WERI-Rb-1 (cell line): ENCODE data around the gene VWA5B1.

Source experiments
- DNase-seq: peaks from one replicate; pipeline ENCODE4 v3.0.0-alpha.2; 2020
- H3K27ac ChIP-seq: fragments of 250-450 bp; sonication (Bioruptor Pico); 2 replicates; pipeline ENCODE4 v1.5.1; 2020; ENCODE audit warnings: mild to moderate bottlenecking, moderate library complexity
- H3K27me3 ChIP-seq: fragments of 250-450 bp; sonication (Bioruptor Pico); 2 replicates; pipeline ENCODE4 v1.5.1; 2021; ENCODE audit warnings: mild to moderate bottlenecking, low read depth, moderate library complexity; ENCODE audit not compliant: insufficient read depth, severe bottlenecking
- H3K36me3 ChIP-seq: fragments of 250-450 bp; sonication (Bioruptor Pico); 2 replicates; pipeline ENCODE4 v1.5.1; 2020; ENCODE audit warnings: mild to moderate bottlenecking, moderate library complexity
- H3K4me3 ChIP-seq: 2 replicates; pipeline ENCODE4 v1.5.1; 2011; ENCODE audit warnings: low read depth, mild to moderate bottlenecking, control low read depth, low read length
- H3K9me3 ChIP-seq: fragments of 250-450 bp; sonication (Bioruptor Pico); 2 replicates; pipeline ENCODE4 v1.5.1; 2021; ENCODE audit warnings: mild to moderate bottlenecking, moderate library complexity; ENCODE audit not compliant: severe bottlenecking
- TF ChIP-seq, protein P1 (sequence below): IDR thresholded peaks from 2 replicates; pipeline ENCODE4 v1.5.1; 2011; ENCODE audit warnings: low read depth, mild to moderate bottlenecking, control low read depth, inconsistent platforms, low read length

Gene VWA5B1

DNA sequence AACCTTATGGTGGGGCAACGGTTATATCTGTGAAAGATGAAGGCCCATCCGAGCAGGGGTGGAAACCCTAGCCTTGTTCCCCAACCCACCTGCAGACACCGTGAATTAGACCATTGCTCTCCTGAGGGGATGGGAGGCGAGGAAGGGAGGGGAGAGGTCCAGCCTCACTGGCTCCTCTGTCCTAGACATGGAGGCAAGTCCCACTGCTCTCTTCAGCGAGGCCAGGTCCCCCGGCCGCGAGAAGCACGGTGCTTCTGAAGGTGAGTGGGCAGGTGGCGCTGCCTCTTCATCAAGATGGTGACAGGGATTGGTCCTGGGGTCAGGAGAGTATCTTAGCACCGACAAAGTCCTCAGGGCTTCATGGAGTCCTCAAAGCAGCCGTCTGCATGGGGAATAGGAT, 59.3 kb downstream of the VWA5B1 start:
- no peaks in the 10 kb centered on the region for H3K9me3 ChIP-seq
- TF ChIP-seq, protein P1, sequence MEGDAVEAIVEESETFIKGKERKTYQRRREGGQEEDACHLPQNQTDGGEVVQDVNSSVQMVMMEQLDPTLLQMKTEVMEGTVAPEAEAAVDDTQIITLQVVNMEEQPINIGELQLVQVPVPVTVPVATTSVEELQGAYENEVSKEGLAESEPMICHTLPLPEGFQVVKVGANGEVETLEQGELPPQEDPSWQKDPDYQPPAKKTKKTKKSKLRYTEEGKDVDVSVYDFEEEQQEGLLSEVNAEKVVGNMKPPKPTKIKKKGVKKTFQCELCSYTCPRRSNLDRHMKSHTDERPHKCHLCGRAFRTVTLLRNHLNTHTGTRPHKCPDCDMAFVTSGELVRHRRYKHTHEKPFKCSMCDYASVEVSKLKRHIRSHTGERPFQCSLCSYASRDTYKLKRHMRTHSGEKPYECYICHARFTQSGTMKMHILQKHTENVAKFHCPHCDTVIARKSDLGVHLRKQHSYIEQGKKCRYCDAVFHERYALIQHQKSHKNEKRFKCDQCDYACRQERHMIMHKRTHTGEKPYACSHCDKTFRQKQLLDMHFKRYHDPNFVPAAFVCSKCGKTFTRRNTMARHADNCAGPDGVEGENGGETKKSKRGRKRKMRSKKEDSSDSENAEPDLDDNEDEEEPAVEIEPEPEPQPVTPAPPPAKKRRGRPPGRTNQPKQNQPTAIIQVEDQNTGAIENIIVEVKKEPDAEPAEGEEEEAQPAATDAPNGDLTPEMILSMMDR, result no peak
- no peaks in the 10 kb centered on the region for H3K36me3 ChIP-seq
- no peak overlapping the region for H3K4me3 ChIP-seq
- H3K27me3 ChIP-seq, result no peaks in the 10 kb centered on the region
- DNase-seq, result no peak
- no peak overlapping the region for H3K27ac ChIP-seq

DNA sequence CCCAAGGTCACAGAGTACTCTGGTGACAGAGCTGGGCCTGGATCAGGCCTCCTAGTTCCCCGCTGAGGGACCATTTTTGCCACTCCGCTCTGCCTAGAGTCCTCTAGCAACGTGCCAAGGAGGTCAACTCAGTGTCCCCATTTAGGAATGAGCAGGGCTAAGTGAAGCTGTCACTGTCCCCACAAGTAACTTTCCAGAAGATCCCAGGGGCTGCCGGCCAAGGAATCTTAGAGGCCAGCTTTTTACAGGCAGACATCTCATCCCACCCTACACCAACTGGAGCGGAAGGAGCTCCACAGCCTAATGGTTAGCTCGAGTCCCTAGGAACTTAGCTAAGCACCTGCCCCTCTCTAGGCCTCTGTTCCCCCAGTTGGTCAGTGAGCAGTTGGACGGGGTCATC, 59.7 kb downstream of the VWA5B1 start:
- Histone ChIP-seq H3K27me3 (no peaks in the 10 kb centered on the region), H3K9me3 (no peaks in the 10 kb centered on the region), H3K4me3 (no peak overlapping the region), H3K36me3 (no peaks in the 10 kb centered on the region), H3K27ac (no peak overlapping the region)
- DNase-seq, result no peak
- TF ChIP-seq, protein P1, result no peak

DNA sequence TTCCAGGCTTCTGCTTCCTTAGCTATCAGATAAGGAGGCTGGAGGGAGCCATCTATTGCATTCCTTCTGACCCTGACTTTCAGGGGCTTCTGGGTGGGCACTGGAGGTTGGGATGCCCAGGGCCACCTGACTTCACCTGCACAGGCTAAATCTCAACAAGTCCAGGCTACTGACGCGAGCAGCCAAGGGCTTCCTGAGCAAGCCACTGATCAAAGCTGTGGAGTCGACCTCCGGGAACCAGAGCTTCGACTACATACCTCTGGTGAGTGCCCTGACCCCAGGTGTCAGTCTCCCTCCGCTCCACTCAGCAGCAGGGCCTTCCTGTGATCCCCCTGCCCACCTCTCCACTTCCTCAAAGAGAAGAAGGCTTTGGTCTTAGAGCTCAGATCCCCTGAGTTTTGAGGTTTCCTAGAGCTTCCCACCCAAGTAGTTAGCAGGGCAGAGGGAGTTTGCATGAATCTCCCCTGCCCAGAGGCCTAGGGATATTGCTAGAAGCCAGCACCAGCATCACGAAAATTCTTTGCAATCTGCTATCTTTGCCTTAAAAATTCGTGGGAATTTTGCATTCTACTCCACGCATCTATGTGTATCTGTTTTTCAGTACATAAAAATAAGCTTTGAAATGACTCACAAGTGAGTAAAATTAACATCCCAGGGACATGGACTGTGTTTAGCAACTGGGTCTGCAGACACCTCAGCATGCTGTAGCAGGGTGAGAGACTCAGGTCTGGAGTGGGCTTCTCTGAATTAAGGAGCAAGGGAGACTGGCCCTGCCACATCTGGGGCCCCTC, 61.4 kb downstream of the VWA5B1 start:
- no peaks in the 10 kb centered on the region for H3K9me3 ChIP-seq
- no peak for DNase-seq
- H3K36me3 ChIP-seq, result no peaks in the 10 kb centered on the region
- TF ChIP-seq, protein P1, result no peak
- no peak overlapping the region for H3K4me3 ChIP-seq
- no peak overlapping the region for H3K27ac ChIP-seq
- H3K27me3 ChIP-seq, result no peaks in the 10 kb centered on the region

DNA sequence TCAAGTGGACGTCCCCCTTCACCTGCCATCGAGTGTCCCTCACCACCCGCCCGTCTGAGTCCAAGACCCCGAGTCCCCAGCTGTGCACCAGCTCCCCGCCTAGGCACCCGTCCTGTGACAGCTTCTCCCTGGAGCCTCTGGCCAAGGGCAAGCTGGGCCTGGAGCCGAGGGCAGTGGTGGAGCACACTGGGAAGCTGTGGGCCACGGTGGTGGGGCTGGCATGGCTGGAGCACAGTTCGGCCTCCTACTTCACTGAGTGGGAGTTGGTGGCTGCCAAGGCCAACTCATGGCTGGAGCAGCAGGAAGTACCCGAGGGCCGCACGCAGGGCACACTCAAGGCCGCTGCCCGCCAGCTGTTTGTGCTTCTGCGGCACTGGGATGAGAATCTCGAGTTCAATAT, 63.2 kb downstream of the VWA5B1 start:
- no peak for DNase-seq
- TF ChIP-seq, protein P1, result no peak
- Histone ChIP-seq H3K4me3 (no peak overlapping the region), H3K36me3 (no peaks in the 10 kb centered on the region), H3K9me3 (no peaks in the 10 kb centered on the region), H3K27me3 (no peaks in the 10 kb centered on the region), H3K27ac (no peak overlapping the region)

DNA sequence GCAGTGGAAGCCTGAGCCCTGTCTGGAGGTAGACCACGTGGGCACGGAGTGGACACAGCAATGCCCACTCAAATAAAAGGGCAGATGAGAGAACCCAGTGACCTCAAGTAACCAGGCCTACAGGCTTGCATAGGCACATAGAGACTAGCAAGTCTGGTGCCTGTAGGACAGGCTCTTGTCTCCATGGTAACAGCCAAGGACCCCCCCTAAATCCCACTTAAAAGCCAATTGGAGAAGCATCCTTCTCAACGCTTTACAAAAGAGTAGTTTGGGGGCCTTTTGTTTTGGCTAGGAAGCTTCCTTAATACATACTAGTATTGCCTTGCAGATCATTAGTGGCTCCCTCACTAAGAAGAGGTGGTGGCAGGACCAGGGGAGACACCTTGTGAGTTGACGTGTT, 63.9 kb downstream of the VWA5B1 start:
- TF ChIP-seq, protein P1, result no peak
- DNase-seq, result no peak
- no peaks in the 10 kb centered on the region for H3K36me3 ChIP-seq
- no peak overlapping the region for H3K27ac ChIP-seq
- no peaks in the 10 kb centered on the region for H3K9me3 ChIP-seq
- no peak overlapping the region for H3K4me3 ChIP-seq
- H3K27me3 ChIP-seq, result no peaks in the 10 kb centered on the region
